Central memory CD8-positive, alpha-beta T cell (primary cell): Measurements from ENCODE around the gene FOXR1.

Experiments
- ATAC-seq: fragments of 150-1000 bp; cut with Tn5 transposase; replicated peaks from 2 replicates; pipeline ENCODE4 v1.10.0; 2022; ENCODE audit warnings: mild to moderate bottlenecking, moderate FRiP score, moderate number of reproducible peaks; ENCODE audit not compliant: poor library complexity, severe bottlenecking; ENCODE audit errors: extremely low read depth
- DNase-seq, 2 donors: peaks; one replicate each; pipeline ENCODE4 v3.0.0; 2021; ENCODE audit warnings: low spot score in 2 of 2
- H3K27ac Mint-ChIP-seq: one replicate; pipeline ENCODE4 v1.8.0; 2022; ENCODE audit warnings: low read depth, mild to moderate bottlenecking, moderate library complexity, mixed read lengths
- H3K27me3 Mint-ChIP-seq: one replicate; pipeline ENCODE4 v1.8.0; 2022; ENCODE audit warnings: mixed read lengths
- H3K36me3 Mint-ChIP-seq: one replicate; pipeline ENCODE4 v1.8.0; 2022; ENCODE audit warnings: mild to moderate bottlenecking, moderate library complexity, mixed read lengths; ENCODE audit not compliant: insufficient read depth
- H3K4me1 Mint-ChIP-seq: one replicate; pipeline ENCODE4 v1.8.0; 2022; ENCODE audit warnings: mixed read lengths
- H3K4me3 Mint-ChIP-seq: one replicate; pipeline ENCODE4 v1.8.0; 2022; ENCODE audit warnings: mild to moderate bottlenecking, moderate library complexity, mixed read lengths
- H3K9me3 Mint-ChIP-seq: one replicate; pipeline ENCODE4 v1.8.0; 2022; ENCODE audit warnings: mixed read lengths

The FOXR1 gene

GRCh38 chr11:118971646-118972045, at the start of gene FOXR1:
Gene FOXR1 (plus strand): TSS chr11:118971761. CDS start chr11:118971932, 171 bp downstream.
- H3K36me3 Mint-ChIP-seq: peaks cover 2% of the 10 kb centered on the region
- DNase-seq: no peak
- no peaks in the 10 kb centered on the region for H3K9me3 Mint-ChIP-seq
- no peak for ATAC-seq
- H3K4me3 Mint-ChIP-seq: no peak within 1 kb of the TSS
- H3K27me3 Mint-ChIP-seq: peaks cover 36% of the 10 kb centered on the region
- H3K27ac Mint-ChIP-seq: no peak within 1 kb of the TSS
- H3K4me1 Mint-ChIP-seq: no peaks in the 10 kb centered on the region

DNA sequence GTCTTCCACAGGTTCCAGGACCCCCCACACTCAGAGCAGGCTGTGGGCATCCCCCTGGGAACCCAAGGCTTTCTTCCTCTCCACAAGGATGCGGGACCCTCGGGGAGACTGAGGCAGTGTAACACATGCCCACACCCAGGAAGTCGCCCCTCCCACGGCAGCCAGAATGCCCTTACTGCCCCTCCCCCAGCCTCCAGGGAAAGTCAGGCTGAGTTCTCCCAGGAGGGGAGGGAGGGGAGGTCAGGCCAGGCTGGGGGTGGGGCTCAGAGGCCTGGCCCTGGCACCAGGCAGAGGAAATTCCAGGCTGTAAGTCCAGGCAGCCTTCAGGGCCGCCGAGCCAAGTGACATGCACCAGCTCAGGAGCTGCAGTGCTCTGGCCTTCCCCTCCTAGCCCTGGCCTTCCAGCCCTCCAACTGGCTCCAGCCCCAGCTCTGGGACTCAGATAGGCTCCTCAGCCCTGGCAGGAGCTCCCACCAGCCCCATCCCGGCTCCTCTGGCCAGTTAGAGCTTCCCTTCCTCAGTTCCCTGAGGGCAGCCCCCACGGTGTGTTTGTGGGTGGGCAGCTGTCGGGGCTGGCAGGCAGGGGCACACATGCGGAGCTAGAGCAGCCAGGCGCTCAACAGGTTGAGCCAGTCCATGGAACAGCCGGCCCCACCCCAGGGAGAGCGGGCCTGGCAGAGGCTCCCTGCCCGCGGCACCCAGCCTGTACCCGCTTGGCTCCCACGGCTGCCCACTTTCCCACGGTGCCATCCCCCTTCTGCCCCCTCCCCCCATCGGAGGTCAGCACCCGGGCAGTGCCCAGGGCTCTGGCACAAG, 49.4 kb upstream of the FOXR1 start:
- DNase-seq (no peak), ATAC-seq (no peak)
- H3K27ac Mint-ChIP-seq: peak overlapping the region; percentile 99
- H3K4me1 Mint-ChIP-seq: peaks cover 73% of the 10 kb centered on the region
- peak overlapping the region; percentile 84 for H3K4me3 Mint-ChIP-seq
- no peaks in the 10 kb centered on the region for H3K27me3 Mint-ChIP-seq
- H3K9me3 Mint-ChIP-seq: no peaks in the 10 kb centered on the region
- peaks cover 80% of the 10 kb centered on the region for H3K36me3 Mint-ChIP-seq

DNA sequence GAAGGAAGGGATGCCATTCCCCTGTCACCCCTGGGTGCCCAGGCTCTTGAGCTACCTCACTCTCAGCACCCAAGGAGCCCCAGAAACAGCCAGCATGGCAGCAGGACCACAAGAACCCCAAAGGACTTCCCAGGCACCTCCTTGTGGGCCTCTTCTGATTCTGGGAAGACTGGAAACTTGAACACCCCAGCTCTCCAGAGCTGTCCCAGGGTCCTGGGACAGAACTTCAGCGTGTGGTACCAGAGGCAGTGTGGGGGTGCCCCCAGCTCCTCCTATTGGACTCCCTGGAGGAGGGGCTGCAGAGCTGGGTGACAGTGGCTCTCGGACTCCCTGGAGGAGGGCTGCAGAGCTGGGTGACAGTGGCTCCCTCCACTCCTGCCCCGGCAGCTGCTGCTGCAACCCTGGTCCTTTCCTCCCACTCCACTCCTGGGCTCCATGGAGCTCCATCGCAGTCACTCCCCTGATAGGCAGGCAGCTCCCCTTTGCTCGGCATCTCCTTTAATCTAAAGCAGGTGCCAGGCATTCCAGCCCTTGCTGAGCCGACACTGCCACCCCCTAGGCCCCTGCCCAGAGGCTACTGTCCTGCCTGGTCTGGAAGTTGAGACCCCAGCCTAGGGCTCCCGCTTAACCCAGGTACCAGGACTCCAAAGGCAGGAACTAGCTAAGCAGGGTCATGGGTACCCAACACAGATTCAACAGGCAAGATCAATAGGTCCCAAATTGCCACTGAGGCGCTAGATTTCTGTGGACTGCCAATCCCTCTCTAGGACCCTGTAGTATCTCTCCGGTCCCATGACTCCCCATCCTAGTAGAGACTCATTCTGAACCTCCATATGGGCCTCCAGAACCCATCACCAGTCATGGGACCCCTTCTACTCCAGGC, 48.6 kb upstream of the FOXR1 start:
- Mint-ChIP-seq H3K36me3 (peaks cover 76% of the 10 kb centered on the region), H3K4me3 (peak overlapping the region; percentile 84), H3K4me1 (peaks cover 73% of the 10 kb centered on the region), H3K27ac (peak overlapping the region; percentile 97), H3K27me3 (no peaks in the 10 kb centered on the region), H3K9me3 (no peaks in the 10 kb centered on the region)
- ATAC-seq: no peak
- DNase-seq: no peak

DNA sequence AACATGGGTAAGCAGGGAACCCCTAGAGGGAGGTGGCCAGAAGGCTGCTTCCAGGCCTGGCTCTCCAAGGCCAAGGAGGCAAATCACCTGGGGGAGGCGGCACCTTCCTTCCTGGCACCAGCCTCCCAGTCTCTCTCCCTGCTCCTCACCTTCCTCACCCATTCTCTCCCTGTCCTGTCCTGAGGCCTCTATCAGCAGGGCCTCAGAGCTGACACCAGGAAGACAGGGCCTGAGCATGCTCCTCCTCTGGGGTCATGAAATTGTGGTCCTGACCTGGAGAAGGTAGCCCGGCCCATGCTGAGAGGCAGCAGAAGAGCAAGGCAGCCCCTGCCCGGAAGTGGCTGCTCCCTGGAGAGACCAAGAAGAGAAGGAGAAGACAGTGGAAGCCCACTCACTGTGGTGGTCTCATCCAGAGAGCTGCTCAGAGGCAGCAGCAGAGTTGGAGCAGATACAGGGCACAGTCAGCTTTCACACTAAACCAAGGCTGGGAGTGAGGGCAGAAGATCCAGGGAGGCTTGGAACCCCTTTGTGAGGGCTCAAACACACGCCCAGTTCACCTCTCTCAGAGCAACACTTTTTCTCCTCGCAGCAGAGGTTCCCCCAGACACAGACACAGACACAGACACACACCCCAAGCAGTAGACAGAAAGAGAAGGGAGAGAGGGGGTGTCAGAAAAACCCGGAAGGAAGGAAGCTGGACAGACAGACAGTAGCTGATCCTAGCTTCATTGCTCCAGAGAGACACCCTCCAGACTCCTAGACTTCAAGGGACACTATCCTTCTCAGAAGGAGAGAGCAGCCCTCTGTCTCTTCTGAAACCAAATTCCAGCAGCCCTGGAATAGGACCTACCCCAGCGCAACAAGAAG, 47.6 kb upstream of the FOXR1 start:
- Mint-ChIP-seq H3K36me3 (peaks cover 81% of the 10 kb centered on the region), H3K9me3 (no peaks in the 10 kb centered on the region), H3K4me3 (peak overlapping the region; percentile 84), H3K27ac (peak overlapping the region; percentile 97), H3K27me3 (no peaks in the 10 kb centered on the region), H3K4me1 (peaks cover 73% of the 10 kb centered on the region)
- DNase-seq (peak in 1 of 2 donors; percentile 49), ATAC-seq (no peak)

DNA sequence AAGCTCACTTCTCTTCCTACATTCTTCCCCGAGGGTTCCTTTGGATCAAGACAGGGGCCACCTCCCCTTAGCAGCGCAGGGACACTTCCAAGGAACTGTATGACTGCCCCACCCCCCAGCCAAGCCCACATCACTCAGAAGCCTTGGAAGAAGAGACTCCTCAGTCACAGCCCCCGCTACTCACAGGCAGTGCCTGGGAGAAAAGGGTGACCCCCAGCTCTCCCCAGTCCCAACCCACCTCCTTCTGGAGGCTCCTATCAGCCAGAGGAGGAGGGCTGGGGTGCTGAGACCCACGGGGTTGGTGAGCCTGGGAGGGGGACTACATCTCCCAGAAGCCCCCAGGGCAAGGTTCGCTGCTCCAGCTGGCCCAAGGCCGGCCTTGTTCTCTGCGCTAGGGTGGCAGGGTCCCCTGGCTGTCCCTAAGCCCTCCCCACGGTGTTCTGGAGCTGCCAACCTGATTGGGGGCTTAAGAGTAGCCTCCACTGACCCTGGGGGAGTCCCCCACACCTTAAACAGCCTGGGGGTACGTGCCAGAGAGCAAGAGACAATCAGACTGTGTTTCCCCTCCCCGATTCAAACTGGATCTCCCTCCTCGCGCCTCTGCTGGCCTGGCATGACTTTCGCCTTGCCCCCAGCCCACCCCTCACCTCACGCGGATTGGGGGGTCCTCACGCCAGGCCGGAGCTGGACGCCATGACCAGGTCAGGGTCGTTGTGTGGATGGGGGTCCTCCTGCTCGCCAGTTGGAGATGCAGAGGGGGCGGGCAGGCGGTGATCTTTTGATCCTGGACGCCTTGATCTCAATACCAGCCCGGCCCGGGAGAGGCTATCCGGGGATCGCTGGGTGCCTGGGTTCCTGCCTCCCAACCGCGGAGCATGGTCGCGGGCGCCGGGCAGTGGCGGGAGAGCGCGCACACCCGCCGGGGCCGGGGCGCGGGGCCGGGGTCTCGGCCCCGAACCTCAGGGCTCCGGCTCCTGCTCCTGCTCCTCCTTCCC, 46.7 kb upstream of the FOXR1 start:
- Mint-ChIP-seq H3K27me3 (no peaks in the 10 kb centered on the region), H3K4me1 (peaks cover 66% of the 10 kb centered on the region), H3K9me3 (no peaks in the 10 kb centered on the region), H3K27ac (peak overlapping the region; percentile 97), H3K4me3 (peak overlapping the region; percentile 84), H3K36me3 (peaks cover 78% of the 10 kb centered on the region)
- ATAC-seq (no peak), DNase-seq (no peak)

GRCh38 chr11:118927554-118928100, 43.9 kb upstream of the FOXR1 start:
- Mint-ChIP-seq H3K36me3 (peaks cover 64% of the 10 kb centered on the region), H3K4me1 (peaks cover 59% of the 10 kb centered on the region), H3K27ac (peak overlapping the region; percentile 97), H3K4me3 (peak overlapping the region; percentile 84), H3K27me3 (no peaks in the 10 kb centered on the region), H3K9me3 (no peaks in the 10 kb centered on the region)
- DNase-seq (no peak), ATAC-seq (no peak)

- DNase-seq (peak; percentile 94 to 96), ATAC-seq (peak; percentile 70)
- peak overlapping the region; percentile 84 for H3K4me3 Mint-ChIP-seq
- H3K27me3 Mint-ChIP-seq: no peaks in the 10 kb centered on the region
- peaks cover 53% of the 10 kb centered on the region for H3K4me1 Mint-ChIP-seq
- peaks cover 58% of the 10 kb centered on the region for H3K36me3 Mint-ChIP-seq
- peak overlapping the region; percentile 97 for H3K27ac Mint-ChIP-seq
- no peaks in the 10 kb centered on the region for H3K9me3 Mint-ChIP-seq
Observed at GRCh38 chr11:118928101-118928869, 43.3 kb upstream of the FOXR1 start.

- ATAC-seq (peak; percentile 1), DNase-seq (no peak)
- Mint-ChIP-seq H3K27me3 (no peaks in the 10 kb centered on the region), H3K36me3 (peaks cover 52% of the 10 kb centered on the region), H3K9me3 (no peaks in the 10 kb centered on the region), H3K27ac (peak overlapping the region; percentile 97), H3K4me1 (peaks cover 46% of the 10 kb centered on the region), H3K4me3 (peak overlapping the region; percentile 84)
Observed at GRCh38 chr11:118928870-118929500, 42.6 kb upstream of the FOXR1 start.

- ATAC-seq: peak; percentile 9
- Mint-ChIP-seq H3K27ac (peak overlapping the region; percentile 97), H3K4me1 (peaks cover 41% of the 10 kb centered on the region)
Observed at GRCh38 chr11:118929501-118930093, 42.0 kb upstream of the FOXR1 start.

GRCh38 chr11:118930094-118930712, 41.4 kb upstream of the FOXR1 start:
- Mint-ChIP-seq H3K4me1 (peaks cover 41% of the 10 kb centered on the region), H3K27me3 (no peaks in the 10 kb centered on the region), H3K36me3 (peaks cover 40% of the 10 kb centered on the region), H3K9me3 (no peaks in the 10 kb centered on the region), H3K27ac (peak overlapping the region; percentile 97), H3K4me3 (peak overlapping the region; percentile 84)
- peak; percentile 4 for ATAC-seq
- DNase-seq: peak; percentile 78 to 88

More at GRCh38 chr11:118929501-118930093, 42.0 kb upstream of the FOXR1 start:
- H3K27me3 Mint-ChIP-seq: no peaks in the 10 kb centered on the region
- H3K4me3 Mint-ChIP-seq: peak overlapping the region; percentile 84
- H3K9me3 Mint-ChIP-seq: no peaks in the 10 kb centered on the region
- H3K36me3 Mint-ChIP-seq: peaks cover 46% of the 10 kb centered on the region
- peak; percentile 63 to 71 for DNase-seq
